ENCODE measurements around the gene C14orf93. TPM values are rescaled to one million over a fixed set of nuclear protein-coding genes. Genes with fewer than 3 reads are reported as not detected.

Gene C14orf93
- total RNA-seq, 3 donors from 2014 or later (not counting 1 experiment from before 2014, with no cell fraction given) = 12.1 to 15.1 (median 13.6) TPM

DNA sequence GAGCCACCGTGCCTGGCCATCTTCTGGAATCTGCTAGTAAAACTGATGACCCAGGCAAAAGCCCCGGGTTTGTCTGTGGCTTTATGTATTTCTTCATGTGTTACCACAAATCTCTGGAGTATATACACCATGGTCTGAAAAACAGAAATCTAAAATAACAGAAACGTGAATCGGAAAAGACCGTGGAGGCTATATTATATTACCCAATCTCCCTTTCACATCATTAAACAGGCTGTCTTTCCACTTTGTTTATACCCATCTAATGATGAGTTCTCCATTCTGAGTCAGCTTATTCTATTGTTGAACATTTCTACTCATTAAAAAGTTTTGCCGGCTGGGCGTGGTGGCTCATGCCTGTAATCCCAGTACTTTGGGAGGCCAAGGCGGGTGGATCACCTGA, 18.1 kb downstream of the C14orf93 start:
- no peaks in the 10 kb centered on the region for H3K4me1 Mint-ChIP-seq
- intact Hi-C loops (cut with micrococcal nuclease) = no loop called here
- peaks cover 15% of the 10 kb centered on the region for H3K36me3 ChIP-seq (ENCODE audit: control insufficient read depth, insufficient read depth, low read length)

DNA sequence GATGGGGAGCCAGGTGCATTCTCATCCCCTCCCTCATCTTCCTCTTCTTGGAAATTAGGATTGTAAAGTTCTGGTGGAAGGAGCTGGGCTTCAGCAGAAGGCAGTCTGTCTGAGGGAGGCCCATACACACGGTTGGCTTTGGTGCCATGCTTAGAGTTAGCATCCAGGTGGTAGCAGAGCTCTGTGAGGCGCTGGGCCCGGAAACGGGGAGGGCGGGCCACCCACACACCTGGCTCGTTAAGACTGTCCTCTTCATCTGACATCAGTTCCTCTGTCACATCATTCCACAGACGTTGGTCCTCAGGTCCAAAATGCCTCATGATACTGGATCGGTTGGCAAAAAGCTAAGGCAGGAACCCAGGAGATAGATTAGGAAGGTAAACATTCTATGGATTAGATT, 22.7 kb downstream of the C14orf93 start:
- DNase-seq (no peak), ATAC-seq (no peak)
- peaks cover 11% of the 10 kb centered on the region for H3K36me3 ChIP-seq (ENCODE audit: control insufficient read depth, insufficient read depth, low read length)
- Mint-ChIP-seq H3K9me3 (no peaks in the 10 kb centered on the region), H3K4me1 (no peaks in the 10 kb centered on the region), H3K36me3 (no peaks in the 10 kb centered on the region), H3K27ac (no peak overlapping the region), H3K27me3 (ENCODE audit: low read depth in 2 of 2) (no peaks in the 10 kb centered on the region), H3K4me3 (no peak overlapping the region)
- H3K4me1 ChIP-seq (ENCODE audit: control insufficient read depth, insufficient read depth, low read length) = peaks cover 8% of the 10 kb centered on the region
- H3K27me3 ChIP-seq (ENCODE audit: control insufficient read depth, insufficient read depth, low read length) = peaks cover under 1% of the 10 kb centered on the region
- WGBS (ENCODE audit: insufficient coverage) = 93% methylated on average over 8 of the region's 8 CpGs
- TF ChIP-seq, protein P1, sequence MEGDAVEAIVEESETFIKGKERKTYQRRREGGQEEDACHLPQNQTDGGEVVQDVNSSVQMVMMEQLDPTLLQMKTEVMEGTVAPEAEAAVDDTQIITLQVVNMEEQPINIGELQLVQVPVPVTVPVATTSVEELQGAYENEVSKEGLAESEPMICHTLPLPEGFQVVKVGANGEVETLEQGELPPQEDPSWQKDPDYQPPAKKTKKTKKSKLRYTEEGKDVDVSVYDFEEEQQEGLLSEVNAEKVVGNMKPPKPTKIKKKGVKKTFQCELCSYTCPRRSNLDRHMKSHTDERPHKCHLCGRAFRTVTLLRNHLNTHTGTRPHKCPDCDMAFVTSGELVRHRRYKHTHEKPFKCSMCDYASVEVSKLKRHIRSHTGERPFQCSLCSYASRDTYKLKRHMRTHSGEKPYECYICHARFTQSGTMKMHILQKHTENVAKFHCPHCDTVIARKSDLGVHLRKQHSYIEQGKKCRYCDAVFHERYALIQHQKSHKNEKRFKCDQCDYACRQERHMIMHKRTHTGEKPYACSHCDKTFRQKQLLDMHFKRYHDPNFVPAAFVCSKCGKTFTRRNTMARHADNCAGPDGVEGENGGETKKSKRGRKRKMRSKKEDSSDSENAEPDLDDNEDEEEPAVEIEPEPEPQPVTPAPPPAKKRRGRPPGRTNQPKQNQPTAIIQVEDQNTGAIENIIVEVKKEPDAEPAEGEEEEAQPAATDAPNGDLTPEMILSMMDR (IDR thresholded peaks at IDR 0.05) = no peak
- no peaks in the 10 kb centered on the region for H3K9me3 ChIP-seq (ENCODE audit: control insufficient read depth, insufficient read depth, low read length)
- intact Hi-C loops (cut with micrococcal nuclease) = loop anchor here (2.0 kb wide), 1 partner anchor 416 kb away; no protein-coding TSS in a partner anchor
- H3K4me3 ChIP-seq (ENCODE audit: low read length) = no peak overlapping the region
- no peak overlapping the region for H3K27ac ChIP-seq (ENCODE audit: low read length)

More for the DNA sequence above, 18.1 kb downstream of the C14orf93 start:
- no peak for ATAC-seq
- 86% methylated on average over 8 of the region's 8 CpGs for WGBS (ENCODE audit: insufficient coverage)
- Mint-ChIP-seq H3K27me3 (ENCODE audit: low read depth in 2 of 2) (no peaks in the 10 kb centered on the region), H3K27ac (no peak overlapping the region), H3K36me3 (no peaks in the 10 kb centered on the region), H3K9me3 (no peaks in the 10 kb centered on the region), H3K4me3 (no peak overlapping the region)
- TF ChIP-seq, protein P1 (IDR thresholded peaks at IDR 0.05) = no peak
- H3K4me1 ChIP-seq (ENCODE audit: control insufficient read depth, insufficient read depth, low read length) = no peaks in the 10 kb centered on the region
- no peak for DNase-seq
- H3K9me3 ChIP-seq (ENCODE audit: control insufficient read depth, insufficient read depth, low read length) = no peaks in the 10 kb centered on the region
- H3K27me3 ChIP-seq (ENCODE audit: control insufficient read depth, insufficient read depth, low read length) = no peaks in the 10 kb centered on the region
- H3K27ac ChIP-seq (ENCODE audit: low read length) = no peak overlapping the region
- no peak overlapping the region for H3K4me3 ChIP-seq (ENCODE audit: low read length)

DNA sequence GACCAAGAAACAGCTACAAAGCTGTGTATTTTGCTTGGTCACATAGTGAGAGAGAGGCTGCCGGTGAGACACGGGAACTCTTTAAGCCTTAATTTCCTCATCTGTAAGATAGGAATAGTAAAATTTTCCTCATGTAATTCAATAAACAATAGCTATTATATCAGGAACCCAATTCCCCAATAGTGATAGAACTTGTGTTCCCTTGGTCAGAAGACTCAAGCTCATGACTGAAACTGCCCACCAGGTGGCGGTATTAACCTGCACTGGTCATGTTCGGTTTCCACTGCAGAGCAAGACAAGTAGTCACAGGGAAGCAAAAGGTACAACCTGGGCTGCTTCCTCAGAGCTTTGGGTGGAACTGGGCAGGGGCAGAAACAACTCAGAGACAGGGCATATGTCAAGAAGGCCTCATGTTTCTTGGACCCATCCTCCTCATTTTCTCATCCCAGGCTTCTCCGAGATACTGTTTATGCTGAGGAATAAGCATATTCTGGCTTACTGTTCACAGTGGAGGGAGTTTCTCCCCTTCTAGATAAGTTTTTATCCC, 23.4 kb downstream of the C14orf93 start:
- DNase-seq (peak; percentile 78 to 95), ATAC-seq (peak; percentile 70 to 82 (median 70))
- no peak overlapping the region for H3K27ac ChIP-seq (ENCODE audit: low read length)
- peaks cover 7% of the 10 kb centered on the region for H3K27me3 ChIP-seq (ENCODE audit: control insufficient read depth, insufficient read depth, low read length)
- WGBS (ENCODE audit: insufficient coverage) = 0% methylated on average over 2 of the region's 5 CpGs
- TF ChIP-seq, protein P1 (IDR thresholded peaks at IDR 0.05) = peak; percentile 83
- H3K27me3 Mint-ChIP-seq (ENCODE audit: low read depth in 2 of 2) = no peaks in the 10 kb centered on the region
- peaks cover 9% of the 10 kb centered on the region for H3K36me3 ChIP-seq (ENCODE audit: control insufficient read depth, insufficient read depth, low read length)
- no peaks in the 10 kb centered on the region for H3K9me3 ChIP-seq (ENCODE audit: control insufficient read depth, insufficient read depth, low read length)
- H3K4me1 Mint-ChIP-seq = no peaks in the 10 kb centered on the region
- H3K4me3 ChIP-seq (ENCODE audit: low read length) = no peak overlapping the region
- intact Hi-C loops (cut with micrococcal nuclease) = loop anchor here (1.0 to 2.0 kb wide), 2 partner anchors 72 to 416 kb away; no protein-coding TSS in a partner anchor
- H3K4me1 ChIP-seq (ENCODE audit: control insufficient read depth, insufficient read depth, low read length) = peaks cover 15% of the 10 kb centered on the region
- H3K27ac Mint-ChIP-seq = no peak overlapping the region
- H3K4me3 Mint-ChIP-seq = no peak overlapping the region
- H3K9me3 Mint-ChIP-seq = no peaks in the 10 kb centered on the region
- H3K36me3 Mint-ChIP-seq = no peaks in the 10 kb centered on the region
